ENCODE results near the gene ZNRF3.

ZNRF3 gene

DNA sequence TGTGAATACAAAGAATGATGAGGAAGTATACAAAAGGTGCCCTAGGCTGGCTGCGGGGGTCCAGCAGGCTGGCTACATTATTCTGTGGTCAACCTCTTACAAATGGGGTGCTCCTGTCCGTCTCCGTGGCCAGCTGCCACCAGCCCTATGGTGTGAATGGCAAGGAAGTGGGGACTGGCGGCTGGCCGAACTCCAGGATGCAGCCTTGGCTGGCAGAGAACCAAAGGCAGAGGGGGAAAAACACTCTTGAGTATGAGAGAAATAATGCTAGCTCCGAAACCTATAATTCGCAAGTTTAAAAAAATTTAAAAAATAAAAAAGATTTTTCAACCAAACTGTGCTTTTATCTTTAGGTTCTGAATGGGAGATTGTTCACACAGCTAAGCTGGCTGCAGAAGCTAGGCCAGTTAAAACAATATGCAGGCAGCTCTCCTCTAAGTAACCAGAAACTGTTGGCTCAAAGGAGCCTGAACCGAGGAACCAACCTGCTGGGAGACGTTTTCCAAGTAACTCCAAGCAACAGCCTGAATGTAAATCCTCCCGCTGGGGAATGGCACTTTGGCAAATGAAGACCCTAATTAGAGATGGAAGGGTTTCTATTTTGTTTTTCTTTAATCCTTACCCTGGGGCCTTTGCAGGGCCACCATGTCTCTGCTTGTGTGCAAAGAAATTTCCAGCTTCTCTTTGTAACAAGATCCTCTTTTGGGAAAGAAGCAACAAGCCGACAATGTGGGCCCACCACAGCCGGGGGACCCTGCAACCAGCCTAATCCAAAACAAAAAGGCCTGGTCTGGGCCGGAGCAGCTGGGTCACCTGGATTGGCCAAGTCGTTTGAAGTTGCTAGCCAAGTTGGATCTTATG, 128.1 kb downstream of the ZNRF3 start:
- no peak overlapping the region for H3K27ac ChIP-seq
- ChIA-PET POLR2A (ENCODE audit: low non-redundant PET) (no interaction called here), CTCF (no interaction called here)
- TF ChIP-seq, protein P1, sequence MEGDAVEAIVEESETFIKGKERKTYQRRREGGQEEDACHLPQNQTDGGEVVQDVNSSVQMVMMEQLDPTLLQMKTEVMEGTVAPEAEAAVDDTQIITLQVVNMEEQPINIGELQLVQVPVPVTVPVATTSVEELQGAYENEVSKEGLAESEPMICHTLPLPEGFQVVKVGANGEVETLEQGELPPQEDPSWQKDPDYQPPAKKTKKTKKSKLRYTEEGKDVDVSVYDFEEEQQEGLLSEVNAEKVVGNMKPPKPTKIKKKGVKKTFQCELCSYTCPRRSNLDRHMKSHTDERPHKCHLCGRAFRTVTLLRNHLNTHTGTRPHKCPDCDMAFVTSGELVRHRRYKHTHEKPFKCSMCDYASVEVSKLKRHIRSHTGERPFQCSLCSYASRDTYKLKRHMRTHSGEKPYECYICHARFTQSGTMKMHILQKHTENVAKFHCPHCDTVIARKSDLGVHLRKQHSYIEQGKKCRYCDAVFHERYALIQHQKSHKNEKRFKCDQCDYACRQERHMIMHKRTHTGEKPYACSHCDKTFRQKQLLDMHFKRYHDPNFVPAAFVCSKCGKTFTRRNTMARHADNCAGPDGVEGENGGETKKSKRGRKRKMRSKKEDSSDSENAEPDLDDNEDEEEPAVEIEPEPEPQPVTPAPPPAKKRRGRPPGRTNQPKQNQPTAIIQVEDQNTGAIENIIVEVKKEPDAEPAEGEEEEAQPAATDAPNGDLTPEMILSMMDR (conservative IDR thresholded peaks at IDR 0.05; ENCODE audit: low read depth): no peak
- no peak for DNase-seq (ENCODE audit: low spot score)

DNA sequence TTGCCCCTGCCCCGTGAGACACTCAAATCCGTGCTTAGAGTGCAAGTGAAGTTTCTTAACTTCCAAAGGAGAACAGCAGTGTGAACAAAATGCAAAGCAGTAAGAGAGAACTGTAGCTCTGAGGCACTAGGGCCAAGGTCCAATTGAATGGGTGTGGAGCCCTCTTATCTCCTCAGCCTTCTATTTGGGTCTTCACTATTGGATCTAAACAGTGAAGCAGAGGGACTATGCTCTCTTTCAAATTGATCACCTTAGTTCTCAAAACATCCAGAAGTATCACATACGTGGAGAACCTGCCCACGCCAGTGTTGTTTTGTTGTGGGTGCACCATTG, 128.7 kb downstream of the ZNRF3 start:
- TF ChIP-seq, protein P1 (conservative IDR thresholded peaks at IDR 0.05; ENCODE audit: low read depth): no peak
- ChIA-PET POLR2A (ENCODE audit: low non-redundant PET) (no interaction called here), CTCF (no interaction called here)
- no peak overlapping the region for H3K27ac ChIP-seq
- DNase-seq (ENCODE audit: low spot score): no peak

DNA sequence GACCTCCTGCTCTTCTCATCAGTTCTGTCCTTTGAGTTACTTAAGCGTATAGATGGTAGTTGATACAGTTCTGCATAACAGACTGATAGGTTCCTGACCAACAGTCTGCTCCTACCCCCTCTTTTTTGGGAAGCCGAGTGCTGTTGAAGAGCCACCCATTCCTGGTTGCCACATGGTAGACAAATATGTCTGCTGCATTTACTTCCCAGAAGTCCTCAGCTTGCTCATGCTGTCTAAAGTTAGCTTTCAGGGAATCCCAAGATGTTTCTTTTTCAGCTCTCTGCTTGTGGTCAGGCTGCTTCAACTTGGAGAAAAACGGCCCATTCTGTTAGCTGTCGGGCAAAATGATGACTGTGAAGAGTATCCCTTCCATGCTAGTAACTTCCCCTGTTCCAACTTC, 129.6 kb downstream of the ZNRF3 start:
- TF ChIP-seq, protein P1 (conservative IDR thresholded peaks at IDR 0.05; ENCODE audit: low read depth): no peak
- no peak overlapping the region for H3K27ac ChIP-seq
- CTCF ChIA-PET: no interaction called here
- no peak for DNase-seq (ENCODE audit: low spot score)
- POLR2A ChIA-PET (ENCODE audit: low non-redundant PET): no interaction called here

DNA sequence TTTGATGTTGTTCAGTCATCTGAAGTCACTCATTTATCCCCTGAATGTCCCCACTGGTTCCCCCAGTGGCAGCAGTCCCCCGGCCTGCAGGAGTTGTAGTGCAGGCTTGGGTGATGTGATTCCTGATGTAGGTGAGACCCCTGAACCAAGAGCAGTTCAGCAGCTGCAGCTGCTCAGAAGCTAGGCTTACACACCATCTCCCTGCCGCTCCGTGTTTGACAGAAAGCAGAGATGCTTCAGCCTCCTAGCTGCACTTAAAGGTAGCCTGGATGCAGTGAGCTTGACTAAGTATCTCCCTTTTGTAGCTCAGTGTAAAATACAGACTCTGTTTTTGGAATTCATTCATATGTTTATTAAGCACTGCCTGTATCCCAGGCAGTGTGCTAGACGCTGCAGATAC, 130.9 kb downstream of the ZNRF3 start:
- no peak for DNase-seq (ENCODE audit: low spot score)
- CTCF ChIA-PET: no interaction called here
- TF ChIP-seq, protein P1 (conservative IDR thresholded peaks at IDR 0.05; ENCODE audit: low read depth): no peak
- POLR2A ChIA-PET (ENCODE audit: low non-redundant PET): no interaction called here
- H3K27ac ChIP-seq: no peak overlapping the region

DNA sequence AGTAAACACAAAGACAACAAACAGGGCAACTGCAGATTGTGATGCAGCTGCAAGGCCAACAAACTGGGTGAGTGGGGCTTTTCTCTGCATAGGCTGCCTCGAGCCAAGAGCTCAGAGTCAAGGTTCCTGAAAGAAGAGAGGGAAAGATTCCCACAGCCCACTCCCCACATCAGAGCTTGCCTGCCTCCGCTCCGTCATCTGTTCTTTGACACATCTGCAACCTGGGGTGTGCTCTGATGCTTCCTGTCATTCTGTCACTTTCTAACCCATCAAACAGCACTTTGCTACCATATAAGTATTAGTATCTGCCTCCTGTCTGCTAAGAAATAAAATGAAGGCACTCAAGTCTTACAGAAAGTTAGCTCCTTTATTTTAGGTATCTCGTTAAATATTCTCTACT, 131.4 kb downstream of the ZNRF3 start:
- CTCF ChIA-PET: no interaction called here
- TF ChIP-seq, protein P1 (conservative IDR thresholded peaks at IDR 0.05; ENCODE audit: low read depth): no peak
- no peak overlapping the region for H3K27ac ChIP-seq
- POLR2A ChIA-PET (ENCODE audit: low non-redundant PET): no interaction called here
- DNase-seq (ENCODE audit: low spot score): no peak

DNA sequence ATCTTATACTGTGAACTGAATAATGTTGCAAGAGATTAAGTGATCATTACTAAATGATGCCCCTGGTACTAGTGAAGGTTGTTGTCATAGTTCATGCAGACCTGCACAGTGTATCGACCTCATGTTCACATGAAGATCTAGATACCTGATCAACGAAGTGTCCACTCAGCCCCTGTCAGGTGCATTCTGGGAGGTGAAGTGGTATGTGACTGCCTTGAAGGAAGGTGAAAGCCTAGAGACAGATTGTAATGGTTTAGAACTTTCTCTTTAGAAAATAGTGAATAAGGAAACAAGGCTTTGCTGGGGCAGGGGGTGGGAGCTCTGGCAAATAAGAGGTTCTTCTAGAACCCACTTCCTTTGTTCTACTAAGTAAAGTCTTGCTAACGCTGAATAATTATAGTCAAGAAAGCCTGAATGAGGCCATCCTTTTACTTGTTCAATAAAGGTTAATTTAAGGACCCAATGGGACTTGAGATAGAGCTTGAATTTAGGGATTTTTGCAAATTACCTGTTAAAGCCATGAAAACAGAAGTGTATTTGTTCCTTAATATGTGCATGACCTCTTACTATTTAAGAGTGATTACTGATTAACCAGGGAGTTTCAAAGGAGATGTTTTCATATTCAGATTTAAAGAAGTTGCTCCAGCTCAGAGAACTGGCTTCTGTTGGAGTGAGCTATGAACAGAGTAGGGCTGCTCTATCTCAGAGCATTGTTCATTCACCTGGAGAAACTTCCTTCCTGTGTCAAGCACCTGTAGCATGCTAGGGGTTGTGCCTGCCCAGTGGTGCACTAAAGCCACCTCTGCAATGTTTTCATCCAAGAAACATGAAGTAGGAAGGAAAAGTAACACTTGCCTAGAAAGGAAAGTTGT, 132.9 kb downstream of the ZNRF3 start:
- TF ChIP-seq, protein P1 (conservative IDR thresholded peaks at IDR 0.05; ENCODE audit: low read depth): no peak
- no peak overlapping the region for H3K27ac ChIP-seq
- ChIA-PET POLR2A (ENCODE audit: low non-redundant PET) (no interaction called here), CTCF (interaction anchor here (0.6 to 0.7 kb wide), 2 partner anchors 19 to 62 kb away, joined by 3 to 5 read pairs; no protein-coding TSS in a partner anchor)
- no peak for DNase-seq (ENCODE audit: low spot score)
